Caki2 (cell line): ENCODE results near the gene PLA2G12B. TPM values are rescaled to one million over a fixed set of nuclear protein-coding genes. Genes with fewer than 3 reads are reported as not detected.
"Not testable (repeated sequence)": the region's sequence is repeated elsewhere in the genome, so short reads cannot be mapped to it uniquely, and the experiment has no call there.

ENCODE experiments used
- DNase-seq: peaks from one replicate; pipeline ENCODE4 v3.0.0-alpha.2; 2015; ENCODE audit warnings: low read depth
- in situ Hi-C: cut with HindIII; loops from 2 replicates; pipeline ENCODE4 v1.10.0; 2016; ENCODE audit warnings: low sequenced_read_pairs, low pct_unique_long_range_greater_than_20kb, mixed read lengths
- total RNA-seq: library from RNA; depleted of rRNA; stranded (reverse); fragments of >200 nt; shearing (Covaris generic); gene quantifications from 2 replicates; pipeline ENCODE4 v1.2.3, GENCODE V29; 2014; ENCODE audit warnings: low replicate concordance; rRNA removed

PLA2G12B gene
- not detected in 2 replicates for total RNA-seq

GRCh38 chr10:72954596-72955554, at the start of gene PLA2G12B:
PLA2G12B (minus strand) TSS chr10:72954806; CDS start chr10:72954685, 121 bp downstream.
- no peak for DNase-seq
- in situ Hi-C loops: no loop called here

DNA sequence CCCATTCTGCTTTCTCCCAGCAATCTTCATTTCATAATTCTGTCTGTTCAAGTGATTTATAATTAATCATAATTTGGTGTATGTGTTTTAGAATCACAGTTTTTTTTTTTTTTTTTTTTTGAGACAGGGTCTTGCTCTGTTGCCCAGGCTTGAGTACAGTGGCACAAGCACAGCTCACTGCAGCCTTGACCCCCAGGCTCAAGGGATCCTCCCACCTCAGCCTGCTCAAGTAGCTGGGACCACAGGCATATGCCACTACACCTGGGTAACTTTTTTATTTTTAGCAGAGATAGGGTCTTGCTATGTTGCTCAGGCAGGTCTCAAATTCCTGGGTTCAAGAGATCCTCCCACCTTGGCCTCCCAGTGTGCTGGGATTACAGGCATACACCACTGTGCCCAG, 49.2 kb upstream of the PLA2G12B start:
- no peak for DNase-seq
- in situ Hi-C loops: no loop called here

GRCh38 chr10:73000973-73001372, 46.4 kb upstream of the PLA2G12B start:
- in situ Hi-C loops: no loop called here
- no peak for DNase-seq

GRCh38 chr10:72997099-72997498, 42.5 kb upstream of the PLA2G12B start:
- DNase-seq: no peak
- in situ Hi-C loops: no loop called here

- DNase-seq, in situ Hi-C loops: not testable (repeated sequence)
Measured at GRCh38 chr10:72995459-72995858, 40.9 kb upstream of the PLA2G12B start.

DNA sequence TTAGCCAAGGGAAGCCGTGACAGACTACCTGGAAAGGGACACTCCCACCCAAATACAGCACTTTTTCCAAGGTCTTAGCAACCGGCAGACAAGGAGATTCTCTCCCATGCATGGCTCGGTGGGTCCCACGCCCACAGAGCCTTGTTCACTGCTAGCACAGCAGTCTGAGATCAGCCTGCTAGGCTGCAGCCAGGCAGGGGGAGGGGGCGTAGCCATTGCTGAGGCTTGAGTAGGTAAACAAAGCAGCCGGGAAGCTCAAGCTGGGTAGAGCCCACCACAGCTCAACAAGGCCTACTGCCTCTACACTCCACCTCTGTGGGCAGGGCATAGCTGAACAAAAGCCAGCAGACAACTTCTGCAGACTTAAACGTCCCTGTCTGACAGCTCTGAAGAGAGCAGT, 35.2 kb upstream of the PLA2G12B start:
- in situ Hi-C loops, DNase-seq: not testable (repeated sequence)

GRCh38 chr10:72984618-72985017, 30.0 kb upstream of the PLA2G12B start:
- in situ Hi-C loops, DNase-seq: not testable (repeated sequence)

DNA sequence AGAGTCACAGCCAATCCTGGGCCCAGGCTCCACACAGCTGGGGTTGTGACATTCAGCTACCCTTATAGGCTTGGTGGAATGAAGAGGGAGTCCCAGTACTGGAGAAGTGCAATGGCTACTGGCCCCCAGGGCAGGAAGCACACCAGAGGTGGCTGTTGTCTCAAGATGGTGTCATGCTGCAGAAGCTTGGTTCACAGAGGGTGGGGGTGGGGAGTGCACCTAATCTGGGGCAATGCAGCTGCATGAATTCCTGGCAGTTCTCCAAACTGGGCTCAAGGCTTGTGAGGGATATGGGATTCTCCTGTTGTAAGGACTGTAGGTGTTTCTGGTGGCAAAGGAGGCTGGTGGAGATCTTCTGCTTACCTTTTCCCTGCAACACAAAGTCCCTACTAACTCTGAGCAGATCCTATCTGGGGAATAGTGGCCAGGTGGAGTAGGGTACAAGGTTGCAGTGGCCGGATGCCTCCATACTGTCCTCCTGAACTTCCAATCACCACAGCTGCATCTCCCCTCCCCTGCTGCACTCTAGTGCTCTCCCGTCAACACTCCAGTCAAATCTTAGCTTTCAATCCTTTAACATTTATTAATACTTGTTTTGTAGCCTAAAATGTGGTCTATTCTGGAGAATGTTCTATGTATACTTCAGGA, 27.4 kb upstream of the PLA2G12B start:
- in situ Hi-C loops: no loop called here
- DNase-seq: no peak

DNA sequence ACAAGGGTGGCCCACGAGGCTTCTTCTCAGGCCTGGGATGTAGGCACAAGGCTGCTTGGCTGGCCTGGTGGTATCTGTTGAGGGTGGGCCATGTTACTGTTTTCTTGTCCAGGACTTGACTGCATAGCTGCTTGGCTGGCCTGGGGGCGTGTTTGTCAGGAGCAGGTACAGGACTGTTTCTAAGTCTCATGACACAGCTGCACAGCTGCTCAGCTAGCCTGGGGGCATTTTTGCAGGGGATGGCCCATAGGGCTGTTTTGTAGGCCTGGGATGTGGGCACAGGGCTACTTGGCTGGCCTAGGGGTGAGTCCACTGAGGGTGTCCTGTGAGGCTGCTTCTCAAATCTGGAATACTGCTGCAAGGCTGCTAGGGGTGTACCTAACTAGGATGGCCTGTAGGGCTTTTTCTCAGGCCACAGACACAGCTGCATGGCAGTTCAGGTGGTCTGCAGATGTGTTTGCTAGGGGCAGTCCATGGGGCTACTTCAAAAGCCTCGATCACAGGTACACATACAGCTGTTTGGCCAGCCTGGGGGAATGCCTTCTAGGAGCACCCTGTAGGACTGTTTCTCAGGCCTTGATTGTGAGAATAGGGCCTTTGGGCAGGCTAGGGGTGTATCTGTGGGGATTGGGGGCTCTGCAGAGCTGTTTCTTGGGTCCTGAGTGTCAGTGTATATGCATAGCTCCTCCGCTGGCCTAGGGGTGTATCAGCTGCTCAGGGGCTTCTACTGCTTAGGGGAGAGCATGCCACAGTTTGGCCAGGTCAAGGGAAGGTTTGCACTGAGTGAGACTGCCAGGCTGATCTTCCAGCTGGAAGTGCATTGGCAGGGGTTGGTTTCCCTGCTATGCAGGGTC, 26.6 kb upstream of the PLA2G12B start:
- DNase-seq: no peak

GRCh38 chr10:72980348-72980747, 25.7 kb upstream of the PLA2G12B start:
- in situ Hi-C loops: no loop called here
- DNase-seq: no peak

More for the DNA sequence above, 26.6 kb upstream of the PLA2G12B start:
- in situ Hi-C loops: no loop called here

GRCh38 chr10:72979709-72980108, 25.1 kb upstream of the PLA2G12B start:
- in situ Hi-C loops: no loop called here
- DNase-seq: no peak

GRCh38 chr10:72976886-72977285, 22.3 kb upstream of the PLA2G12B start:
- no peak for DNase-seq
- in situ Hi-C loops: no loop called here

DNA sequence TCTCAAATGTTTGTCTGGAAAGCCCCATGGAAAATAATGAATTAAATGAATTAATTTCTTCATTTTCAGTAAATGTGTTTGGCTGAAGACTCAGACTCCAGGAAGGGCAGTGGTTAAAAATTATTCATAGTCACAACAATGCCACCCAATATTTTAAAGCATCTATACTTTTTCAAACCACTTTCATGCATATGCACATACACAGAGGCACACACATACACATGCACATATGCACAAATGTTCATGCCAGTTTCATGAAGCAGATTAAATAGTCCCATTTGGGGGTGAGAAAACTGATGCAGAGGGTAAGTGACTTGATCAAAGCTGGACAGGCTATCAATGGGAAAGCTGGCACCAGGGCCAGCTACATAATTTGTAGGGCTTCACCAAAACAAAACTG, 1.4 kb upstream of the PLA2G12B start:
- in situ Hi-C loops: no loop called here
- DNase-seq: no peak

GRCh38 chr10:72954230-72954595, 393 bp downstream of the PLA2G12B start:
- DNase-seq: no peak
- in situ Hi-C loops: no loop called here

- in situ Hi-C loops: no loop called here
- DNase-seq: no peak
Measured at GRCh38 chr10:72953687-72954086, 919 bp downstream of the PLA2G12B start.

DNA sequence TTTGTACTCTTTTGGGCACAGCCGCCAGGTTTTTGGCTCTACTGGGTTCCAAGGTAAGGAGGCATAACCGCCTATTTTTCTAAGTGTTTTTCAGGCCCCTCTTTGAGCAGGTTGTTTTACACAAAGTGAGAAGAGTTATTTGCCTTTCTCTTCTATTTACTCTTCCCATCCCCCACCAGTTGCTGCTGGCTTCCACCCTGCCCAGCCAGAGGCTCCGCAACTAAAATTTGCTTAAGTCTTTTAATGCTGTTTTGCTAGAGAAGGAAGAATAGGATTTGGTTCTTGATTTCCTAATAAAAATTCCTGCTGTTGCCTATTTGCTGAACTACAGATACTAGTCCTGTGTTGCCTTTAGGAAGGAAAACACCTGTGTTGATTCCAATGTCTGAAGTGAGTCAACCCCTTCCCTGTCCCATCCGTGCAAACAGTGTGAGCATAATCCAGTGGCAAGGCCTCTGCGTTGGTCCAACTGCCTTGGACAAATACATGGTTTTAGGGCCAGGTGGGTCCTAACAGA, 1.9 kb downstream of the PLA2G12B start:
- no peak for DNase-seq
- in situ Hi-C loops: no loop called here

- no peak for DNase-seq
- in situ Hi-C loops: no loop called here
Measured at GRCh38 chr10:72952189-72952588, 2.4 kb downstream of the PLA2G12B start.

DNA sequence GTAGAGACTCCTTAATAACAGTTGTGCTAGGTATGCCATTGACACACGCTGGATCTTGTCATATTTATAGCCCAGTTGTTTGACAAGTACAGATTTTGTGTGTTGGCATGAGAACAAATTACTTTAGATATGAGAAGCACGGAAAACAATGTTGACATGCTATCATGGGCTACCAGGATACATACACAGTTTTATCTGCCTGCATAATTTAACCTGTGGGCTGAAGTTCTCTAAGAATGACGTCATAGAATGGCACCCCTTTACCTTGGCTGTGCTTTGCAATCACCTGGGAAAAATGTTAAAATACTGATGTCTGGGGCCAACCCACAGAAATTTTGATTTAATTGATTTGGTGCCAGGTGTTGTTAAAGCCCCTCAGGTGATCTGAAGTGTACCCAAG, 2.8 kb downstream of the PLA2G12B start:
- in situ Hi-C loops: no loop called here

More for the DNA sequence above, 2.8 kb downstream of the PLA2G12B start:
- DNase-seq: no peak
